Ovary (tissue), 3 donors: Measurements from ENCODE around the gene RXYLT1.
A peak's percentile ranks its signal among the peaks of the same experiment; 100 is the strongest.

Source experiments
- CTCF ChIP-seq, 3 donors: fragments of 450-650 bp in 2 of 3; fragments of 200-600 bp in 1 of 3; IDR thresholded peaks; one replicate each; pipeline versions ENCODE4 v1.5.1 to v1.8.0; 2016 to 2022; ENCODE audit warnings: antibody characterized with exemption in 3 of 3, mild to moderate bottlenecking in 1 of 3
- EP300 ChIP-seq: sonication (generic); formaldehyde crosslinking; IDR thresholded peaks from one replicate; pipeline ENCODE4 v1.6.1; 2017; ENCODE audit warnings: antibody characterized with exemption
- POLR2A ChIP-seq: fragments of 450-650 bp; IDR thresholded peaks from one replicate; pipeline ENCODE4 v1.6.1; 2017; ENCODE audit warnings: antibody characterized with exemption, mild to moderate bottlenecking, moderate library complexity
- donor health status: DM: no; HTN: no; CAD: no.

GRCh38 chr12:63779498-63780481, at the start of gene RXYLT1:
- TF ChIP-seq POLR2A (peak; percentile 77), CTCF (IDR thresholded peaks at IDR 0.05) (peak in 2 of 3 donors; percentile 15 to 37), EP300 (peak; percentile 11)
